Measurements from ENCODE around the gene TBC1D30. TPM values are rescaled to one million over a fixed set of nuclear protein-coding genes. Genes with fewer than 3 reads are reported as not detected.

TBC1D30 gene
- total RNA-seq, 4 donors from 2014 or later: 2.5 to 11.4 (median 6.6) TPM

- Histone ChIP-seq H3K9me3 (no peaks in the 10 kb centered on the region), H3K4me1 (peaks cover 0 to 3% (median 0%) of the 10 kb centered on the region in 4 donors), H3K27me3 (no peaks in the 10 kb centered on the region), H3K4me3 (no peak overlapping the region), H3K36me3 (no peaks in the 10 kb centered on the region), H3K27ac (no peak overlapping the region)
- 67 to 75% methylated on average over 7 of the region's 7 CpGs for WGBS, 2 donors
- DNase-seq (ENCODE audit: low spot score in 2 of 2): no peak
- TF ChIP-seq POLR2A (IDR thresholded peaks at IDR 0.05) (no peak), CTCF (IDR thresholded peaks at IDR 0.05) (no peak), EP300 (IDR thresholded peaks at IDR 0.05) (no peak)
Measured at GRCh38 chr12:64806593-64807460, 17.6 kb upstream of the TBC1D30 start.

GRCh38 chr12:64808110-64808509 is 16.3 kb upstream of the TBC1D30 start:
- WGBS, 2 donors: 49 to 59% methylated on average over 5 of the region's 5 CpGs
- no peak for DNase-seq (ENCODE audit: low spot score in 2 of 2)
- Histone ChIP-seq H3K4me3 (no peak overlapping the region), H3K4me1 (no peaks in the 10 kb centered on the region), H3K27ac (no peak overlapping the region), H3K36me3 (no peaks in the 10 kb centered on the region), H3K27me3 (no peaks in the 10 kb centered on the region), H3K9me3 (no peaks in the 10 kb centered on the region)
- no peak for TF ChIP-seq CTCF (IDR thresholded peaks at IDR 0.05)

- TF ChIP-seq POLR2A (IDR thresholded peaks at IDR 0.05) (no peak), CTCF (IDR thresholded peaks at IDR 0.05) (no peak), EP300 (IDR thresholded peaks at IDR 0.05) (no peak)
- 80 to 95% methylated on average over 1 of the region's 1 CpG for WGBS, 2 donors
- DNase-seq (ENCODE audit: low spot score in 2 of 2): no peak
- Histone ChIP-seq H3K4me3 (no peak overlapping the region), H3K9me3 (no peaks in the 10 kb centered on the region), H3K27me3 (no peaks in the 10 kb centered on the region), H3K36me3 (no peaks in the 10 kb centered on the region), H3K4me1 (no peaks in the 10 kb centered on the region), H3K27ac (no peak overlapping the region)
Measured at GRCh38 chr12:64810831-64811230, 13.6 kb upstream of the TBC1D30 start.

GRCh38 chr12:64813723-64814122 is 10.7 kb upstream of the TBC1D30 start:
- no peaks in the 10 kb centered on the region for H3K9me3 ChIP-seq
- TF ChIP-seq EP300 (IDR thresholded peaks at IDR 0.05) (no peak), CTCF (IDR thresholded peaks at IDR 0.05) (no peak), POLR2A (IDR thresholded peaks at IDR 0.05) (no peak)
- DNase-seq (ENCODE audit: low spot score in 2 of 2): no peak
- H3K4me3 ChIP-seq: no peak overlapping the region
- H3K4me1 ChIP-seq: no peaks in the 10 kb centered on the region
- H3K36me3 ChIP-seq: no peaks in the 10 kb centered on the region
- 62 to 68% methylated on average over 3 of the region's 3 CpGs for WGBS, 2 donors
- no peaks in the 10 kb centered on the region for H3K27me3 ChIP-seq
- H3K27ac ChIP-seq: no peak overlapping the region

GRCh38 chr12:64814432-64814831 is 10.0 kb upstream of the TBC1D30 start:
- WGBS, 2 donors: 46 to 55% methylated on average over 2 of the region's 2 CpGs
- no peak for DNase-seq (ENCODE audit: low spot score in 2 of 2)
- Histone ChIP-seq H3K27ac (no peak overlapping the region), H3K27me3 (no peaks in the 10 kb centered on the region), H3K4me1 (no peaks in the 10 kb centered on the region), H3K9me3 (no peaks in the 10 kb centered on the region), H3K4me3 (no peak overlapping the region), H3K36me3 (no peaks in the 10 kb centered on the region)
- TF ChIP-seq CTCF (IDR thresholded peaks at IDR 0.05) (no peak), POLR2A (IDR thresholded peaks at IDR 0.05) (no peak), EP300 (IDR thresholded peaks at IDR 0.05) (no peak)

Data from tibial nerve (tissue), 4 donors.